Measurements from ENCODE around the gene HPN.
"Not testable (repeated sequence)": the region's sequence is repeated elsewhere in the genome, so short reads cannot be mapped to it uniquely, and the experiment has no call there.

Gene HPN

GRCh38 chr19:35004517-35005255, 36.8 kb upstream of the HPN start:
- Histone ChIP-seq H3K27me3 (ENCODE audit: insufficient read depth, low read length) (no peaks in the 10 kb centered on the region), H3K4me1 (ENCODE audit: insufficient read depth, low read length) (peaks cover 7% of the 10 kb centered on the region), H3K36me3 (ENCODE audit: insufficient read depth, low read length) (peaks cover 24% of the 10 kb centered on the region), H3K4me3 (ENCODE audit: low read length) (no peak overlapping the region), H3K9me3 (ENCODE audit: low read length) (no peaks in the 10 kb centered on the region), H2AFZ (ENCODE audit: low read depth, low read length) (no peak overlapping the region)

GRCh38 chr19:35005256-35005977, 36.1 kb upstream of the HPN start:
- Histone ChIP-seq H3K4me1 (ENCODE audit: insufficient read depth, low read length) (peaks cover 7% of the 10 kb centered on the region), H2AFZ (ENCODE audit: low read depth, low read length) (no peak overlapping the region), H3K27me3 (ENCODE audit: insufficient read depth, low read length) (no peaks in the 10 kb centered on the region), H3K4me3 (ENCODE audit: low read length) (no peak overlapping the region), H3K9me3 (ENCODE audit: low read length) (no peaks in the 10 kb centered on the region), H3K36me3 (ENCODE audit: insufficient read depth, low read length) (peaks cover 32% of the 10 kb centered on the region)

GRCh38 chr19:35006007-35006341, 35.5 kb upstream of the HPN start:
- not testable (repeated sequence) for H3K27me3 ChIP-seq (ENCODE audit: insufficient read depth, low read length); H3K4me3 ChIP-seq (ENCODE audit: low read length); H3K4me1 ChIP-seq (ENCODE audit: insufficient read depth, low read length); H2AFZ ChIP-seq (ENCODE audit: low read depth, low read length); H3K9me3 ChIP-seq (ENCODE audit: low read length)
- H3K36me3 ChIP-seq (ENCODE audit: insufficient read depth, low read length), result peaks cover 35% of the 10 kb centered on the region

- Histone ChIP-seq H3K27me3 (ENCODE audit: insufficient read depth, low read length) (no peaks in the 10 kb centered on the region), H3K4me1 (ENCODE audit: insufficient read depth, low read length) (peaks cover 3% of the 10 kb centered on the region), H2AFZ (ENCODE audit: low read depth, low read length) (no peak overlapping the region), H3K4me3 (ENCODE audit: low read length) (no peak overlapping the region), H3K36me3 (ENCODE audit: insufficient read depth, low read length) (peaks cover 40% of the 10 kb centered on the region), H3K9me3 (ENCODE audit: low read length) (no peaks in the 10 kb centered on the region)
These were observed 35.1 kb upstream of the HPN start for GRCh38 chr19:35006342-35006998.

- H2AFZ ChIP-seq (ENCODE audit: low read depth, low read length), result no peak overlapping the region
- H3K9me3 ChIP-seq (ENCODE audit: low read length), result no peaks in the 10 kb centered on the region
- H3K27me3 ChIP-seq (ENCODE audit: insufficient read depth, low read length), result no peaks in the 10 kb centered on the region
- H3K4me1 ChIP-seq (ENCODE audit: insufficient read depth, low read length), result no peaks in the 10 kb centered on the region
- H3K36me3 ChIP-seq (ENCODE audit: insufficient read depth, low read length), result peaks cover 42% of the 10 kb centered on the region
- no peak overlapping the region for H3K4me3 ChIP-seq (ENCODE audit: low read length)
These were observed 34.5 kb upstream of the HPN start for GRCh38 chr19:35006999-35007365.

- H3K4me3 ChIP-seq (ENCODE audit: low read length); H3K4me1 ChIP-seq (ENCODE audit: insufficient read depth, low read length): not testable (repeated sequence)
- peaks cover 46% of the 10 kb centered on the region for H3K36me3 ChIP-seq (ENCODE audit: insufficient read depth, low read length)
These were observed 34.1 kb upstream of the HPN start for GRCh38 chr19:35007427-35007826.

GRCh38 chr19:35008891-35009341, 32.6 kb upstream of the HPN start:
- H2AFZ ChIP-seq (ENCODE audit: low read depth, low read length), result no peak overlapping the region
- H3K36me3 ChIP-seq (ENCODE audit: insufficient read depth, low read length), result peaks cover 57% of the 10 kb centered on the region
- H3K4me1 ChIP-seq (ENCODE audit: insufficient read depth, low read length), result no peaks in the 10 kb centered on the region

More at GRCh38 chr19:35007427-35007826, 34.1 kb upstream of the HPN start:
- not testable (repeated sequence) for H3K9me3 ChIP-seq (ENCODE audit: low read length); H2AFZ ChIP-seq (ENCODE audit: low read depth, low read length); H3K27me3 ChIP-seq (ENCODE audit: insufficient read depth, low read length)

GRCh38 chr19:35009424-35010415, 31.8 kb upstream of the HPN start:
- no peaks in the 10 kb centered on the region for H3K4me1 ChIP-seq (ENCODE audit: insufficient read depth, low read length)
- no peaks in the 10 kb centered on the region for H3K9me3 ChIP-seq (ENCODE audit: low read length)
- no peak overlapping the region for H3K4me3 ChIP-seq (ENCODE audit: low read length)
- H3K27me3 ChIP-seq (ENCODE audit: insufficient read depth, low read length), result no peaks in the 10 kb centered on the region
- peaks cover 61% of the 10 kb centered on the region for H3K36me3 ChIP-seq (ENCODE audit: insufficient read depth, low read length)
- H2AFZ ChIP-seq (ENCODE audit: low read depth, low read length), result no peak overlapping the region

More at GRCh38 chr19:35008891-35009341, 32.6 kb upstream of the HPN start:
- Histone ChIP-seq H3K9me3 (ENCODE audit: low read length) (no peaks in the 10 kb centered on the region), H3K4me3 (ENCODE audit: low read length) (no peak overlapping the region), H3K27me3 (ENCODE audit: insufficient read depth, low read length) (no peaks in the 10 kb centered on the region)

- no peak overlapping the region for H2AFZ ChIP-seq (ENCODE audit: low read depth, low read length)
- H3K36me3 ChIP-seq (ENCODE audit: insufficient read depth, low read length), result peaks cover 65% of the 10 kb centered on the region
- H3K27me3 ChIP-seq (ENCODE audit: insufficient read depth, low read length), result no peaks in the 10 kb centered on the region
- H3K4me3 ChIP-seq (ENCODE audit: low read length), result no peak overlapping the region
- no peaks in the 10 kb centered on the region for H3K4me1 ChIP-seq (ENCODE audit: insufficient read depth, low read length)
- H3K9me3 ChIP-seq (ENCODE audit: low read length), result no peaks in the 10 kb centered on the region
These were observed 30.3 kb upstream of the HPN start for GRCh38 chr19:35011091-35011689.

GRCh38 chr19:35011737-35012682, 29.5 kb upstream of the HPN start:
- Histone ChIP-seq H2AFZ (ENCODE audit: low read depth, low read length) (no peak overlapping the region), H3K27me3 (ENCODE audit: insufficient read depth, low read length) (no peaks in the 10 kb centered on the region), H3K9me3 (ENCODE audit: low read length) (no peaks in the 10 kb centered on the region), H3K4me3 (ENCODE audit: low read length) (no peak overlapping the region), H3K36me3 (ENCODE audit: insufficient read depth, low read length) (peaks cover 63% of the 10 kb centered on the region), H3K4me1 (ENCODE audit: insufficient read depth, low read length) (no peaks in the 10 kb centered on the region)

- Histone ChIP-seq H3K27me3 (ENCODE audit: insufficient read depth, low read length) (no peaks in the 10 kb centered on the region), H3K4me1 (ENCODE audit: insufficient read depth, low read length) (no peaks in the 10 kb centered on the region), H3K4me3 (ENCODE audit: low read length) (no peak overlapping the region), H2AFZ (ENCODE audit: low read depth, low read length) (no peak overlapping the region), H3K36me3 (ENCODE audit: insufficient read depth, low read length) (peaks cover 73% of the 10 kb centered on the region), H3K9me3 (ENCODE audit: low read length) (no peaks in the 10 kb centered on the region)
These were observed 28.3 kb upstream of the HPN start for GRCh38 chr19:35013041-35013819.

All from neuron (in vitro differentiated cells).